Stimulated activated CD8-positive, alpha-beta memory T cell treated with anti-CD3 and anti-CD28 coated beads, Interleukin-15, amount 100 ng/mL, for 4 hours (primary cell): ENCODE results near the gene CREB3L4.
"Not testable (repeated sequence)": the region's sequence is repeated elsewhere in the genome, so short reads cannot be mapped to it uniquely, and the experiment has no call there.

Experiments
- DNase-seq, 2 donors: peaks; one replicate each; pipeline ENCODE4 v3.0.0-alpha.2; 2020; ENCODE audit warnings: low read depth in 2 of 2

The CREB3L4 gene

DNA sequence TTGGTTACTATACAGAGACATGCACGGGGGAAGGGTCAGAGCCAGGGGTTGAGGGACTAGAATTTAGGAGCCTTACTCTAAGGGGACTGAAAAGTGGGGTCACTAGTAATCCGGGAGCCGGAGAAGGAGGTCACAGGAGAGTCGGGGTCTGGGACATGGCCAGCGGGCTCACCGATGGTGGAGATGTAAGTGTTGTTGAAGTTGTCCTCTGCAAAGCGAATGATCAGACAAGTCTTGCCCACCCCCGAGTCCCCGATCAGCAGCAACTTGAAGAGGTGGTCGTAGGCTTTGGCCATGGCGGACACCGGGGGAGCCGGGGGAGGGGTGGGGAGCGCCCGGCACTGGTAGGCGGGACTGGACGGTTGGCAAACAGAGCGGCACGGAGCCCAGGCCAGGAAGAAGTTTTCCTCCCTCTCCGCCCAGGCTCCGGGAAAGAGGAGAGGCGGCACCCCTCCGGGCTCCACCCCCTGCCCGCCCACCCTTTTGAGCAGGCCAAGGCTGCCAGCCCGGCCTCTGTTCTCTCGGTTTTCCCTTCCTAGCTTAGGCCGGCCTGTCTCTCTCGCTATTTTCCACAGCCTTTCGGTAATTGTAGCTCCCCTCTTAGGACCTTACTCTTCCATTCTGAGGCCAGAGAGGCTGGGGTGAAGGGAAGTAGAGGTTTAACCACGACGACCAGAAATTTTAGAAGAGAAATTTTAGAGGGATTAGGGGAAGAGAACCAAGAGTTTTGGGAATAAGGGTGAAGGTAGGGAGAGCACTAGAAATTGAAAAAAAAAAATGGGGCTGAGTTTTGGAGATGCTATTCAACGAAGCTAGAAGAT lies 18.4 kb downstream of the CREB3L4 start, which contains the start of gene RAB13:
TSS of gene RAB13 (minus strand) at position 399 of the 821 bp plus-strand sequence. CDS start at position 296, 103 bp downstream.
- DNase-seq: no peak

DNA sequence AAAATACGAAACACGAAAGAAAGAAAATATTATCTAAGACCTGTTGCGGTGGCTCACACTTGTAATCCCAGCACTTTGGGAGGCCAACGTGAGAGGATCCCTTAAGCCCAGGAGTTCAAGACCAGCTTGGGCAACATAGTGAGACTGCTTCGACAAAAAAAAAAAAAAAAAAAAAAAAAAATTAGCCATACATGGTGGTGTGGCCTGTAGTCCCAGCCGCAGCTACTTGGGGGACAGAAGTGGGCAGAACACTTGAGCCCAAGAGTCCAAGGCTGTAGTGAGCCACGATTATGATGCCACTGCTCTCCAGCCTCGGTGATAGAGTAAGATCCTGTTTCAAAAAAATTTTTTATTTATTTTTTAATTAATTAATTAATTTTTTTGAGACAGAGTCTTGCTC lies 19.9 kb downstream of the CREB3L4 start:
- no peak for DNase-seq

DNA sequence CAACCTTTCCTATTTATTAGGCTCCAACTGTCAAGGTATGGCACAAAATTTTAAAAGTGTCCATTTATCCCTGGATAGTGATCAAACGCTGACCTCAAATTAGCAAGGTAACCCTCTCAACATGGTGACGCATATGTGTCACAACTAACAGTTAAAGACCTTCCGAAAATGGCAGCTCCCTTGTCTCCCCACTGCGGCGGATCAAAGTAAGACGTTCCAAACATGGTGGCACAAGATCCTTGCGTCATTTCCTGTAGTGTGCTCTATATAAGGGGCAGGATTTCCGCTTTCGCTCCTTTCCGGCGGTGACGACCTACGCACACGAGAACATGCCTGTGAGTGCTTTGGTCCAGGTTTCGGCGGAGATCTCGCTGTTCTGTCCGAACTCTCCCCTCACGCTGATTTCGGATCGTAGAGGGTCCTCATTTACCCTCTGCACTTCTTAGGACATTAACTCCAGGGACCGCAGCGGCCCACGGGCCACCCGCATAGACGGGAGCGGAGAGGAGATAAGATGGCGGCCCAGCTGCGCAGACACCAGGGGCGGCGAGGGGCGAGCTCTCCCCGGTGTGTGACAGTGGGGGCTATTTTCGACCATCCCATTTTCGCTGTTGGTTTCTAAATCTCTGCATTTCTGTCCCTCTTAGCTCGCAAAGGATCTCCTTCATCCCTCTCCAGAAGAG lies 22.9 kb downstream of the CREB3L4 start, which contains the start of gene RPS27:
TSS of gene RPS27 (plus strand) at position 295 of the 683 bp plus-strand sequence. CDS start at position 330, 35 bp downstream.
- DNase-seq: peak; percentile 68 to 85

DNA sequence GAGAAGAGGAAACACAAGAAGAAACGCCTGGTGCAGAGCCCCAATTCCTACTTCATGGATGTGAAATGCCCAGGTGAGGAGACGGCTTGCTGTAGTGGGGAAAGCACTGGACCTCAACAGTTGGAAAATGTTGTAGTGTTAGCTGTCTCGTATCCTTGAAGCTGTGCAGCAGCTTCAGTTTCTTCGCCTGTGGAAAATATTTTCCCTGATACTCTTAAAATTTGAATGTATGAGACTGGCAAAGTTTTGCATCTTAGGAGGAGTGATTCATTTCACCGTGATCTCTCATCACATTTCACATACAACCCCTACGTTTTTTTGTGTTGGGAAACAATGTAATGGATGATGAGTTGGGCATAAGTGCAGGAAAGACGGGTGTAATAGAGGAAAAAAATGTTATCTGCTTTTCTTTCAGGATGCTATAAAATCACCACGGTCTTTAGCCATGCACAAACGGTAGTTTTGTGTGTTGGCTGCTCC lies 23.5 kb downstream of the CREB3L4 start:
- no peak for DNase-seq

DNA sequence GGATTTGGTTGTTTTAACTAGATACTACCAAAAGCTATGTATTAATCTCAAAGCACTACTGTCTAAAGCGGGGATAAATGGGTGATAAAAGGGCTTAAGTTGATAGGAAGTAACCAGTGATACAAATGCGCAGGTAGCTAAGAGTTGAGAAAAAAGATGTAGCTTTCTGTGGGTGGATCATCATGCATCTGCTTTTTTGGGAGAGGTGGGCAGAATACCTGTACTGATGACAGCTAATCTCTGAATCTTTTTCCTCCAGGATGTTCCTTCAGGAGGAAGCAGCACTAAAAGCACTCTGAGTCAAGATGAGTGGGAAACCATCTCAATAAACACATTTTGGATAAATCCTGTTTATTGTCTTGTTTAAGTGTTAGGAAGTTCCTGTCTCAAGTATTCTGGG lies 24.1 kb downstream of the CREB3L4 start:
- no peak for DNase-seq

DNA sequence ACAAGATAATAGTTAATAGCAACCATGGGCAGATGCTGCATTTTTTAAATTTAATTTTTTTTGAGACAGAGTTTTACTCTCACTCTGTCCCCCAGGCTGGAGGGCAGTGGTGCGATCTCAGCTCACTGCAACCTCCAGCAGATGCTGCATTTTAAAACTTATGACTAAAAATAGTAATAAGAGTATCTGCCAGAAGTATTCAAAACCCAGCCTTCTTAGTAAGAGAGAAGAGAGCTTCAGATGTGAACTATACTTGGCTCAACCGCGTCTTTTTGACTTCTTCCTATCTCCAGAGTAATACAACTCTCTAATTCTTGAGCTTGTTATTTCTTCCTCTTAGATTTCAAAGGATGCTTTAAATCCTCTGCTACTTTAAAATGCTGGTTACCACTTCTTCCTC lies 27.5 kb downstream of the CREB3L4 start:
- no peak for DNase-seq

DNA sequence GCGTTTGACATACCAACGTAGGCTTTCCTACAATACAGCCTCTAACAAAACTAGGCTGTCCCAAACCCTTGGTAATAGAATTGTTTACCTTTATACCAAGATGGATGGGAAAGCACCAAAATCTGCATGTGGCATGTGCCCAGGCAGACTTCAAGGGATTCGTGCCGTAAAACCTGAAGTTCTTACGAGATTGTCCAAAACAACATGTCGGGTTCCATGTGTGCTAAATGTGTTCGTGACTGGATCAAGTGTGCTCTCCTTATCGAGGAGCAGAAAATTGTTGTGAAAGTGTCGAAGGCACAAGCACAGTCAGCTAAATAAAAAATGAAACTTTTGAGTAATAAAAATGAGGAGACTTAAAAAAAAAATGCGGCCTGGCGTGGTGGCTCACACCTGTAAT lies 27.9 kb downstream of the CREB3L4 start:
- DNase-seq: no peak

DNA sequence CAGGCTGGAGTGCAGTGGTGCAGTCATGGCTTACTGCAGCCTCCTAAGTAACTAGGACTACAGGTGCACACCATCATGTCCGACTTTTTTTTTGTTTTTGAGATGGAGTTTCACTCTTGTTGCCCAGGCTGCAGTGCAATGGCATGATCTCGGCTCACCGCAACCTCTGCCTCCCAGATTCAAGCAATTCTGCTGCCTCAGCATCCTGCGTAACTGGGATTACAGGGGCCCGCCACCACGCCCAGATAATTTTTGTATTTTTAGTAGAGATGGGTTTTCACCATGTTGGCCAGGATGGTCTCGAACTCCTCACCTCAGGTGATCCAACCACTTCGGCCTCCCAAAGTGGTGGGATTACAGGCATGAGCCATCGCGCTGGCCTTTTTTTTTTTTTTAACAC lies 29.2 kb downstream of the CREB3L4 start:
- DNase-seq: not testable (repeated sequence)

DNA sequence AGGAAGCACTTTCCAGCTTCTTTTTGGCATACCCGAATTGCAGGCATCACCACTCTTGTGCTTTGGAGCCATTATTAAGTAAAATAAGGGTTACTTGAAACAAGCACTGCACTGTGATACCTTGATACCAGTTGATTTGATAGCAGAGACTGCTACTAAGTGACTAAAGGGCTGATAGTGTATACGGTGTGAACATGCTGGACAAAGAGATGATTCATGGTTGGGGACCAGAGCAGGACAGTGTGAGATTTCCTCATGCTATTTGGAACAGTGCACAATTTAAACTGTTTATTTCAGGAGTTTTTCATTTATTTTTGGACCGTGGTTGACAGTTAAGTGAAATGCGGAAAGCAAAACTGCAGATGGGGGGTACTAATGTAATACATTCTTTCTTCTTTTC lies 32.7 kb downstream of the CREB3L4 start:
- no peak for DNase-seq

DNA sequence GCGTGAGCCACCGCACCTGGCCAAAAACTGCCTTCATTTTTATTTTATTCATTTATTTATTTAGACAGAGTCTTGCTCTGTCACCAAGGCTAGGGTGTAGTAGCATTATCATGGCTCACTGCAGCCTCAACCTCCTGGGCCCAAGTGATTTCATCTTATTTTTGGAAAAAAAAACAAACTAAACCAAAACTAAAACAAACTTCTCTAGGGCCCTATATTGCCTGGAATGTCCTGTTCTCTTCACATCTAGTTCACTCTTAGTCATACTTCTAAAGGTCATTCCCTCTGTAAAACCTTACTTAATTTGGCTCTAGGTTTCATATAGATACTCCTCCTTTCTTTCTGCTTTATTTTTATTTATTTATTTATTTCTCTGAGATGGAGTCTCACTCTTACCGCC lies 38.4 kb downstream of the CREB3L4 start:
- no peak for DNase-seq

DNA sequence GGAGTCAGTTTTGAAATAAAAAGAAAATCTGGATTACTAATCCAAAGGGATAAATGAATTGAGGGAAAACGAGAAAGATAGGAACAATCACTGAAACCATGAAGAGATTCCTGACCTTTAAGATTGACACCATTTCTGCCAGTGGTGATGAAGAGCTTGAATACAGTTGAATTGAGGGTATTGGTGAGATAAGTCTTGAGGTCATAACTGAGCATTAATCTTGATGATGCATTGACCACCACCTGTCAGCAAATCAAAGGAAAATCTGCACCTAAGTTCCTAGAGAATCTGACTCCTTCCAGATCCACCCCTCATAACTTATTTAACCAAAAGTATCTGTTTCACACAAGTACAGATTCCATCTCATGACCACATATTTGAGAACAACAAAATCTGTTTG lies 44.4 kb downstream of the CREB3L4 start:
- DNase-seq: no peak

DNA sequence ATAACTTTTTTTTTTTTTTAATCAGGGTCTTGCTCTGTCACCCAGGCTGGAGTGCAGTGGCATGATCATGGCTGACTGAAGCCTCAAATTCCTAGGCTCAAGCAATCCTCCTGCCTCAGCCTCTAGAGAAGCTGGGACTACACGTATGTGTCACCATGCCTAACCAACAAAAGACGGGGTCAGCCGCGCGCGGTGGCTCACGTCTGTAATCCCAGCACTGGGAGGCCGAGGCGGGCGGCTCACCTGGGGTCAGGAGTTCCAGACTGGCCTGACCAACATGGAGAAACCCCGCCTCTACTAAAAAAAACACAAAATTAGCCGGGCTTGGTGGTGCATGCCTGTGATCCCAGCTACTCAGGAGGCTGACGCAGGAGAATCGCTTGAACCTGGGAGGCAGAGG lies 44.8 kb downstream of the CREB3L4 start:
- DNase-seq: not testable (repeated sequence)

DNA sequence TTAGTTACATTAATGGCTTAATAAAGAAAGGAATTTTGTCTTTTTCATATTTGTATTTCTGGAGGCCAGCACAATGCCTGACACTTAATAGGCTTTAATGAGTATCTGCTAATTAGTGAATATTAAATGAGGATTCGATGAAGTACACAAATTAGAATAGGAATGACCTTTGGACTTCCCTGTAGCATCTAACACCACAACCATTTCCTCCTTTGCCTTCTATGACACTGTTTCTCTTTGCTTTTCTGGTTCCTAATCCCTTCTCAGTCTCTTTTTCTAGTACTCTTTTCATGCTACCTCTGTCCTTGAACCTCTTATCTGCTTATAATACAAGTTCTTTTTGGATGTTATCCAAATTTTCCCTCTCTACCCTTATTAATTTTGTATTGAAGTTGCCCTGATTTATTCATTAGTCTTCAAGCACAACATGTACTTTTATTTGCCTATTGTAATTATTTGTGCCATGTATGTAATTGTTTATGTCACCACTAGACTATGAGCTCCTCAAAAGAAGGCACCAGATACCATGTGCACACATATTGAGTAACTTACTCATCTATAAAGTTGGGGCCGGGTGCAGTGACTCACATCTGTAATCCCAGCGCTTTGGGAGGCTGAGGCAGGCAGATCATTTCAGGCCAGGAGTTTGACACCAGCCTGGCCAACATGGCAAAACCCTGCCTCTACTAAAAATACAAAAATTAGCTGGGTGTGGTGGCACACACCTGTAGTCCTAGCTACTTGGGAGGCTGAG lies 46.6 kb downstream of the CREB3L4 start:
- DNase-seq: no peak

DNA sequence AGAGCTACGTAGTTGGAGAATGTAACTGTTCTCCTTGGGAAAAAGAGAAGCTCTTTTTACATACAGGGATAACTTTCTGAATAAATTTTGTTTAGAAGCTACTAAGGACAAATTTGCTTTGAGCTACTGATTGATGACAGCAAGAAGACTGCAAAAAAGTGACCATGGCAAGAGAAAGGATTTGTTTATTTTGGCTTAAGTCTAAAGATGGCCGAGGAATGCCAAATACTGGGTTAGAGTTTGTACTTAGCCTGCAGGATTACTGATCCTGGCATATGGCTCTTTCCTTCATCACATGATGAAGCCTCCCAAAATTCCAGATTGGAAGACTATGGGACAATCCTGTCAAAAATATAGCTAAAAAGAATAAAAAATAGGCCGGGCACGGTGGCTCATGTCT lies 51.6 kb downstream of the CREB3L4 start:
- DNase-seq: no peak

DNA sequence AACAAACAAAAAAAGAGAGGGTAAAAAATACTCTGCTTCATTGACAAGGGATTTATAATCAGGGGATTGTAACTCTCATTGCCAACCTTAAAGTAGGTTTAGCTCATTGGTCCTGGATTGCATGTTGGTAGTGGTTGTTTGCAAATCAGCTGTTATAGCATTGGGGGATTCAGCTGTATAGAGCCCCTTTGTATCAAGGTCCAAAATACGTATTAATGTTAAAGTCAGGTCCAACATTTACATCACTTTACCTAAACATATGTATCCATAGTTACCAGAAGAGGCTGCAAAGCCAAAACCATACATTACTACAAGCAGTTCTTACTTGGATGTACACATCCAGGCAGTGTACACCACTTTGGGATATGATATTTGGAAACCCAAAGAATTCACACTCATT lies 52.2 kb downstream of the CREB3L4 start:
- no peak for DNase-seq
